ENCODE data around the gene CASKIN2.

DNA sequence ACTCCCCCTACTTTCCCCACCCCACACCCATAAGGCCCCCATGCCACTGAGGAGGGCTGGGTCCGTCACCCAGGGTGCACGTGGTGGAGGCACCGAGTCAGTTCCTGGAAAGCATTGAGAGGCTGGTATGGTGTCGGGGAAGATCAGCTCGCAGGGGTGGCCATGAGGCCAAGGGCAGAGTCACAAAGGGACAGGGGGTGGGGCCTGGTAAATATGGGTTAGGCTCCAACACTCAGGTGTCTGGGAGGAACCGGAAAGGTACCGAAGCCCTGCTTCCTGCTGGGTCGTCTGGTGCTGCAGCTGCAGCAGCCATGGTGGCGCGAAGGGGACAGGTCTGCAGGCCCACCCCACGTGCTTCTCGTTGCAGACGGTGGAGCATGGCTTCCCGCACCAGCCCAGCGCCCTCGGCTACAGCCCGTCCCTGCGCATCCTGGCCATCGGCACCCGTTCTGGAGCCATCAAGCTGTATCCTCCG is 40.4 kb upstream of the CASKIN2 start:
- TF ChIP-seq, protein P1, sequence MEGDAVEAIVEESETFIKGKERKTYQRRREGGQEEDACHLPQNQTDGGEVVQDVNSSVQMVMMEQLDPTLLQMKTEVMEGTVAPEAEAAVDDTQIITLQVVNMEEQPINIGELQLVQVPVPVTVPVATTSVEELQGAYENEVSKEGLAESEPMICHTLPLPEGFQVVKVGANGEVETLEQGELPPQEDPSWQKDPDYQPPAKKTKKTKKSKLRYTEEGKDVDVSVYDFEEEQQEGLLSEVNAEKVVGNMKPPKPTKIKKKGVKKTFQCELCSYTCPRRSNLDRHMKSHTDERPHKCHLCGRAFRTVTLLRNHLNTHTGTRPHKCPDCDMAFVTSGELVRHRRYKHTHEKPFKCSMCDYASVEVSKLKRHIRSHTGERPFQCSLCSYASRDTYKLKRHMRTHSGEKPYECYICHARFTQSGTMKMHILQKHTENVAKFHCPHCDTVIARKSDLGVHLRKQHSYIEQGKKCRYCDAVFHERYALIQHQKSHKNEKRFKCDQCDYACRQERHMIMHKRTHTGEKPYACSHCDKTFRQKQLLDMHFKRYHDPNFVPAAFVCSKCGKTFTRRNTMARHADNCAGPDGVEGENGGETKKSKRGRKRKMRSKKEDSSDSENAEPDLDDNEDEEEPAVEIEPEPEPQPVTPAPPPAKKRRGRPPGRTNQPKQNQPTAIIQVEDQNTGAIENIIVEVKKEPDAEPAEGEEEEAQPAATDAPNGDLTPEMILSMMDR (IDR thresholded peaks at IDR 0.05): no peak
- no peak for TF ChIP-seq POLR2A (IDR thresholded peaks at IDR 0.05)

All from esophagus squamous epithelium (tissue), 4 donors.